GM12878 (cell line): Measurements from ENCODE around the gene SQSTM1.

Experiments
- RCOR1 ChIP-seq: conservative IDR thresholded peaks from 2 replicates; pipeline ENCODE4 v1.6.1; 2012; ENCODE audit warnings: low read depth, low read length, improper control_type of control experiment
- TCF12 ChIP-seq: IDR thresholded peaks from 2 replicates; pipeline ENCODE4 v1.6.1; 2011; ENCODE audit warnings: low read depth, mild to moderate bottlenecking, low read length
- TF ChIP-seq, protein P1 (sequence below), 3 experiments: IDR thresholded peaks in 2 of 3; conservative IDR thresholded peaks in 1 of 3; 2 replicates each; pipeline ENCODE4 v1.5.1; 2011; ENCODE audit warnings: low read depth in 3 of 3, low read length in 3 of 3, mild to moderate bottlenecking in 3 of 3, control low read depth in 2 of 3, moderate library complexity in 2 of 3, inconsistent platforms in 1 of 3, mixed read lengths in 1 of 3; ENCODE audit not compliant: control insufficient read depth in 2 of 3, insufficient read depth in 1 of 3; ENCODE audit errors: extremely low read depth in 1 of 3
- TF ChIP-seq, protein P2 (sequence below): fragments of 450-650 bp; IDR thresholded peaks from 2 replicates; pipeline ENCODE4 v1.6.1; 2016; ENCODE audit warnings: mild to moderate bottlenecking, moderate library complexity, borderline replicate concordance

DNA sequence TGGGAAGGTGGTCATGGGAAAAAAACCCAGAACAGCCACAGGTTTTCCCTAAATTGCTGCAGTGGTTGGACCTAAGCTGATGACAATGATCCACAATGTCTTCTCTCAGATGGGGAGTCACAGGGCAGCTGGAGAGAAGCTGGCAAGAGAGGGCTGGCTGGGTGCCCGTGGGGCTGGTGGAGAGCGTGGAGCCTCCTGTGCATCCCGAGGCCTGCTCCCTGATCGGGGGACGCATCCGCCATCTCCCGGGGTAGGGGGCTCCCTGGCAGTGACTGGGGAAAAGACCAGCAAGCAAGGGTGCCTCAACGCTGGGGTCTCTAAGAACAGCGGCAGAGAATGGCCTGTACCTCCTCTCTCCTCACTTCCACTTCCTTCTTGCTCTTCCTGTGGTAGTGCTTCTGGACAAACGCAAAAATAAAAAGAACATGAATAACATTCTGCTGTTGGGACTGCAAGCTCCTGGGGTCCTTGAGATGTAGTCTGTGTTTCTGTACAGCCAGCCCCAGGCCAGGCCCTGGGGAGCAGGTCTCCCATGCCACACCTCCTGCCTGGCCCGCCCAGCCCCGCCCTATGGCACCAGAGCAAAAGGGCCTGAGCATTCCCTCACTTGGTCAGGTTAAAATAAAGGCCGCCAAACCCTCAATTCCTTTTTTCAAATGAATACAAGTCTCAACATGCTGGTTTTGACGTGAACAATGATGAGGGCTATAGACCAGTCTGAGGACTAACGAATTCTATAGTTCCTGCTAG lies 45.0 kb downstream of the SQSTM1 start:
- TF ChIP-seq, protein P1, sequence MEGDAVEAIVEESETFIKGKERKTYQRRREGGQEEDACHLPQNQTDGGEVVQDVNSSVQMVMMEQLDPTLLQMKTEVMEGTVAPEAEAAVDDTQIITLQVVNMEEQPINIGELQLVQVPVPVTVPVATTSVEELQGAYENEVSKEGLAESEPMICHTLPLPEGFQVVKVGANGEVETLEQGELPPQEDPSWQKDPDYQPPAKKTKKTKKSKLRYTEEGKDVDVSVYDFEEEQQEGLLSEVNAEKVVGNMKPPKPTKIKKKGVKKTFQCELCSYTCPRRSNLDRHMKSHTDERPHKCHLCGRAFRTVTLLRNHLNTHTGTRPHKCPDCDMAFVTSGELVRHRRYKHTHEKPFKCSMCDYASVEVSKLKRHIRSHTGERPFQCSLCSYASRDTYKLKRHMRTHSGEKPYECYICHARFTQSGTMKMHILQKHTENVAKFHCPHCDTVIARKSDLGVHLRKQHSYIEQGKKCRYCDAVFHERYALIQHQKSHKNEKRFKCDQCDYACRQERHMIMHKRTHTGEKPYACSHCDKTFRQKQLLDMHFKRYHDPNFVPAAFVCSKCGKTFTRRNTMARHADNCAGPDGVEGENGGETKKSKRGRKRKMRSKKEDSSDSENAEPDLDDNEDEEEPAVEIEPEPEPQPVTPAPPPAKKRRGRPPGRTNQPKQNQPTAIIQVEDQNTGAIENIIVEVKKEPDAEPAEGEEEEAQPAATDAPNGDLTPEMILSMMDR (IDR thresholded peaks at IDR 0.05 in 2 of 3, conservative IDR thresholded peaks at IDR 0.05 in 1 of 3; ENCODE audit: control insufficient read depth in 2 of 3, extremely low read depth in 1 of 3, insufficient read depth in 1 of 3, low read depth in 3 of 3, low read length in 3 of 3), result no peak
- TF ChIP-seq, protein P2, sequence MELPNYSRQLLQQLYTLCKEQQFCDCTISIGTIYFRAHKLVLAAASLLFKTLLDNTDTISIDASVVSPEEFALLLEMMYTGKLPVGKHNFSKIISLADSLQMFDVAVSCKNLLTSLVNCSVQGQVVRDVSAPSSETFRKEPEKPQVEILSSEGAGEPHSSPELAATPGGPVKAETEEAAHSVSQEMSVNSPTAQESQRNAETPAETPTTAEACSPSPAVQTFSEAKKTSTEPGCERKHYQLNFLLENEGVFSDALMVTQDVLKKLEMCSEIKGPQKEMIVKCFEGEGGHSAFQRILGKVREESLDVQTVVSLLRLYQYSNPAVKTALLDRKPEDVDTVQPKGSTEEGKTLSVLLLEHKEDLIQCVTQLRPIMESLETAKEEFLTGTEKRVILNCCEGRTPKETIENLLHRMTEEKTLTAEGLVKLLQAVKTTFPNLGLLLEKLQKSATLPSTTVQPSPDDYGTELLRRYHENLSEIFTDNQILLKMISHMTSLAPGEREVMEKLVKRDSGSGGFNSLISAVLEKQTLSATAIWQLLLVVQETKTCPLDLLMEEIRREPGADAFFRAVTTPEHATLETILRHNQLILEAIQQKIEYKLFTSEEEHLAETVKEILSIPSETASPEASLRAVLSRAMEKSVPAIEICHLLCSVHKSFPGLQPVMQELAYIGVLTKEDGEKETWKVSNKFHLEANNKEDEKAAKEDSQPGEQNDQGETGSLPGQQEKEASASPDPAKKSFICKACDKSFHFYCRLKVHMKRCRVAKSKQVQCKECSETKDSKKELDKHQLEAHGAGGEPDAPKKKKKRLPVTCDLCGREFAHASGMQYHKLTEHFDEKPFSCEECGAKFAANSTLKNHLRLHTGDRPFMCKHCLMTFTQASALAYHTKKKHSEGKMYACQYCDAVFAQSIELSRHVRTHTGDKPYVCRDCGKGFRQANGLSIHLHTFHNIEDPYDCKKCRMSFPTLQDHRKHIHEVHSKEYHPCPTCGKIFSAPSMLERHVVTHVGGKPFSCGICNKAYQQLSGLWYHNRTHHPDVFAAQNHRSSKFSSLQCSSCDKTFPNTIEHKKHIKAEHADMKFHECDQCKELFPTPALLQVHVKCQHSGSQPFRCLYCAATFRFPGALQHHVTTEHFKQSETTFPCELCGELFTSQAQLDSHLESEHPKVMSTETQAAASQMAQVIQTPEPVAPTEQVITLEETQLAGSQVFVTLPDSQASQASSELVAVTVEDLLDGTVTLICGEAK, result no peak
- no peak for TF ChIP-seq TCF12
- no peak for TF ChIP-seq RCOR1
